Kidney (tissue), 14 donors: ENCODE results near the gene VWA8. TPM values are rescaled to one million over a fixed set of nuclear protein-coding genes. Genes with fewer than 3 reads are reported as not detected.

ENCODE experiments used
- DNase-seq, 5 donors: peaks; one replicate each; pipeline ENCODE4 v3.0.0-alpha.2; 2013 to 2020
- FAIRE-seq: peaks from 2 replicates; lab custom pipeline; 2012; peaks lifted over from hg19 to GRCh38; lab: Jason Lieb, UNC
- H3K27ac ChIP-seq, 2 donors: one replicate each; pipeline ENCODE4 v1.7.0; 2013; ENCODE audit warnings: low read depth in 2 of 2, low read length in 2 of 2, inconsistent platforms in 1 of 2
- H3K27me3 ChIP-seq: one replicate; pipeline ENCODE4 v1.7.1; 2013; ENCODE audit warnings: low read length, inconsistent platforms; ENCODE audit not compliant: control insufficient read depth, insufficient read depth
- H3K36me3 ChIP-seq, 3 donors: one replicate each; pipeline versions ENCODE4 v1.7.0 to v1.7.1; 2013; ENCODE audit warnings: low read length in 3 of 3, control low read depth in 1 of 3, inconsistent platforms in 1 of 3; ENCODE audit not compliant: insufficient read depth in 3 of 3, control insufficient read depth in 2 of 3
- H3K4me1 ChIP-seq, 3 donors: one replicate each; pipeline versions ENCODE4 v1.7.0 to v1.7.1; 2013; ENCODE audit warnings: low read length in 3 of 3, inconsistent platforms in 1 of 3, low read depth in 1 of 3; ENCODE audit not compliant: control insufficient read depth in 2 of 3, insufficient read depth in 2 of 3
- H3K4me3 ChIP-seq, 3 donors: one replicate each; pipeline versions ENCODE4 v1.7.0 to v1.8.1; 2013; ENCODE audit warnings: low read length in 3 of 3, control low read depth in 1 of 3, inconsistent platforms in 1 of 3
- H3K9ac ChIP-seq, 3 donors: one replicate each; pipeline versions ENCODE4 v1.7.0 to v1.7.1; 2013; ENCODE audit warnings: low read length in 3 of 3, control low read depth in 1 of 3, inconsistent platforms in 1 of 3
- H3K9me3 ChIP-seq, 3 donors: one replicate each; pipeline versions ENCODE4 v1.7.0 to v1.7.1; 2013; ENCODE audit warnings: low read length in 3 of 3, control low read depth in 1 of 3, inconsistent platforms in 1 of 3; ENCODE audit not compliant: control insufficient read depth in 2 of 3, insufficient read depth in 1 of 3
- intact Hi-C: fragments of 100-400 bp; cut with DNase I; formaldehyde crosslinking; loops from one replicate; pipeline ENCODE4 v1.11.1; 2022
- polyA plus RNA-seq: library from polyadenylated mRNA; stranded (reverse); fragments of 350-450 nt; fragmentation: Illumina TruSeq; extraction: RNeasy Lipid Tissue Mini Kit (QIAGEN cat#74804); gene quantifications from one replicate; pipeline ENCODE4 v1.2.3, GENCODE V29; 2014; ENCODE audit warnings: low read depth, low replicate concordance; ENCODE audit not compliant: insufficient read depth
- total RNA-seq: library from RNA; stranded (reverse); fragmentation: NEBNext Ultra II Directional; extraction: Animal tissue kit (Norgen Biotek cat#: 25700); gene quantifications from one replicate; pipeline ENCODE4 v1.2.1, GENCODE V29; 2021
- TF ChIP-seq, protein P1 (sequence below): IDR thresholded peaks from 3 replicates; pipeline ENCODE4 v1.5.1; 2012; ENCODE audit warnings: mild to moderate bottlenecking, moderate library complexity, borderline replicate concordance; ENCODE audit not compliant: insufficient read depth; ENCODE audit errors: extremely low read depth
- donor health status: control.
- donor health status: control.
- donor health status: control.
- donor health status: control.
- donor health status: control.
- donor health status: DM: yes; HTN: yes; CAD: no.
- donor health status: Normal renal cell carcinoma (clear cell type).

Gene VWA8
- total and polyA plus RNA-seq, 2 donors from 2014 or later = 6.4 to 21.3 TPM

DNA sequence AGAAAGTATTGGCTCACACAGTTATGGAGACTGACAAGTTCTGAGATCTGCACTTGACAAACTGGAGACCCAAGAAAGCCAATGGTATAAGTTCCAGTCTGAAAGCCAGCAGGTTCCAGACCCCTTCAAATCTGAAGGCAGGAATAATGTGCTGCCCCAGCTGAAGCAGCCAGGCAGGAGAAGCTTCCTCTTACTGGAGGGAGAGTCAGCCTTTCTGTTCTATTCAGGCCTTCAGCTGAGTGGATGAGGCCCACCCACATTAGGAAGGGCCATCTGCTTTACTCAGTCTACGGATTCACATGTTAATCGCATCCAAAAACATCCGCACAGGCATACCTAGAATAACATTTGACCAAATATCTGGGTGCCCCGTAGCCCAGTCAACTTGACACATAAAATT, 8.2 kb upstream of the VWA8 start:
- no peak overlapping the region for H3K4me3 ChIP-seq
- no peak overlapping the region for H3K9ac ChIP-seq
- no peak overlapping the region for H3K27ac ChIP-seq
- intact Hi-C loops = no loop called here
- no peaks in the 10 kb centered on the region for H3K9me3 ChIP-seq
- H3K27me3 ChIP-seq = no peaks in the 10 kb centered on the region
- FAIRE-seq (no peak), DNase-seq (no peak)
- TF ChIP-seq, protein P1, sequence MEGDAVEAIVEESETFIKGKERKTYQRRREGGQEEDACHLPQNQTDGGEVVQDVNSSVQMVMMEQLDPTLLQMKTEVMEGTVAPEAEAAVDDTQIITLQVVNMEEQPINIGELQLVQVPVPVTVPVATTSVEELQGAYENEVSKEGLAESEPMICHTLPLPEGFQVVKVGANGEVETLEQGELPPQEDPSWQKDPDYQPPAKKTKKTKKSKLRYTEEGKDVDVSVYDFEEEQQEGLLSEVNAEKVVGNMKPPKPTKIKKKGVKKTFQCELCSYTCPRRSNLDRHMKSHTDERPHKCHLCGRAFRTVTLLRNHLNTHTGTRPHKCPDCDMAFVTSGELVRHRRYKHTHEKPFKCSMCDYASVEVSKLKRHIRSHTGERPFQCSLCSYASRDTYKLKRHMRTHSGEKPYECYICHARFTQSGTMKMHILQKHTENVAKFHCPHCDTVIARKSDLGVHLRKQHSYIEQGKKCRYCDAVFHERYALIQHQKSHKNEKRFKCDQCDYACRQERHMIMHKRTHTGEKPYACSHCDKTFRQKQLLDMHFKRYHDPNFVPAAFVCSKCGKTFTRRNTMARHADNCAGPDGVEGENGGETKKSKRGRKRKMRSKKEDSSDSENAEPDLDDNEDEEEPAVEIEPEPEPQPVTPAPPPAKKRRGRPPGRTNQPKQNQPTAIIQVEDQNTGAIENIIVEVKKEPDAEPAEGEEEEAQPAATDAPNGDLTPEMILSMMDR = no peak
- H3K4me1 ChIP-seq = peaks cover 0 to 4% (median 0%) of the 10 kb centered on the region in 3 donors
- no peaks in the 10 kb centered on the region for H3K36me3 ChIP-seq

DNA sequence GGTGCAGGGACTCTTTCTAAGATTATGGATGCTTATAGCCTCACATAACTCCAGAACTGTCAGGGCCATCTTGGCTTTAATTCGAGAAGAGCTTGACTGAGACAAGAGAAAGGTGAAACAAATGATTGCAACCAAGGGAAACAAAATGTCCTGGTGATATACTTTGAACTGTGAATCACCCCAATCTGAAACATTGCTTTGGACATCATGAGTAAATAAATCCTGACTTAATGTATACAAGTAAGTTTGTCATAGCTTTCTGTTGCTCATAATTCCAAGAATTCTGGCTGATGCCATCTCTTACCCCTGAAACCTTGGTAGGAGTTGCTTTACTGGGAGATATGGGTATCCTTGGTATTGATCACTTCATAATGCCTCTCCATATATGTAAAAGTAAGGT, 5.8 kb upstream of the VWA8 start:
- Histone ChIP-seq H3K27ac (no peak overlapping the region), H3K4me3 (no peak overlapping the region), H3K9ac (no peak overlapping the region), H3K27me3 (no peaks in the 10 kb centered on the region), H3K4me1 (peaks cover 0 to 3% (median 2%) of the 10 kb centered on the region in 3 donors), H3K36me3 (no peaks in the 10 kb centered on the region), H3K9me3 (no peaks in the 10 kb centered on the region)
- no peak for FAIRE-seq
- DNase-seq = no peak
- intact Hi-C loops = no loop called here
- TF ChIP-seq, protein P1 = no peak

DNA sequence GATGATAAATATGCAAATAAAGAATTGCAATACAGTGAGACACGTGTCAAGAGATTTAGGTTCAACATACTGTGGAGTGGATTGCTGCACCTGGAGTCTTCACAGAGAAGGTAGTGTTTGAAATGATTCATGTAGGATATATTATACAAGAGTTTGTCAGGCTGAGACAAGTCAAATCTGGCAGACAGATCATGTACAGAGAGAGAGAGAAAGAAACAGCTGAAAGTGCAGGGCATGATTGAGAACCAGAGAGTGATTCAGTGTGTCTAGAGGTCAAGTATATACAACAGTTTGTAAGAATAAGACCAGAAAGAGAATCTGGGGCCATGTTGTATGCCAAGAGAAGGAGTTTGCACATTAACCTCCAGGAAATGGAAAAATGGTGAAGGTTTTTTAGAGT, 2.1 kb upstream of the VWA8 start:
- H3K9ac ChIP-seq = no peak overlapping the region
- FAIRE-seq = no peak
- DNase-seq = no peak
- no peaks in the 10 kb centered on the region for H3K27me3 ChIP-seq
- peaks cover 0 to 14% (median 6%) of the 10 kb centered on the region in 3 donors for H3K4me1 ChIP-seq
- no peaks in the 10 kb centered on the region for H3K9me3 ChIP-seq
- H3K36me3 ChIP-seq = no peaks in the 10 kb centered on the region
- intact Hi-C loops = no loop called here
- TF ChIP-seq, protein P1 = no peak
- no peak overlapping the region for H3K4me3 ChIP-seq
- H3K27ac ChIP-seq = no peak overlapping the region

DNA sequence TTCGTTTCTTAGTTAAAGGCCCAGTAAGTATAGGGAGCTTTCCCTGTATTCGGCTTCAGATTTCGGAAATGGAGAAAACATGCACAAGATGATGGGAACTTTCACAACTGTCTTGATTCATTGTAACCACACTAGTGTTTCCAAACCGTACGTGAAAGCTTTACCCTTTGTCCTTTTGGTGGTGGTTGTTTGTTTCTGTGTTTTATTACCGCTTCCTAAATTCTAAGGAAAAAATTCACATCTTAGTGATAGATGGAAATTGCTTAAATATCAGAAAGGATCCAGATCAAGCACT, 504 bp upstream of the VWA8 start:
- FAIRE-seq (no peak), DNase-seq (no peak)
- Histone ChIP-seq H3K27ac (peak overlapping the region; percentile 80 to 91), H3K4me3 (peak overlapping the region; percentile 49 to 89 (median 82)), H3K9me3 (no peaks in the 10 kb centered on the region), H3K36me3 (no peaks in the 10 kb centered on the region), H3K9ac (peak overlapping the region; percentile 17 to 83 (median 68)), H3K27me3 (no peaks in the 10 kb centered on the region), H3K4me1 (peaks cover 0 to 14% (median 6%) of the 10 kb centered on the region in 3 donors)
- intact Hi-C loops = no loop called here
- TF ChIP-seq, protein P1 = no peak
